D721Med (cell line): ENCODE data around the gene FNTB.

Source experiments
- DNase-seq: peaks from one replicate; pipeline ENCODE4 v3.0.0; 2011; ENCODE audit warnings: low spot score; ENCODE audit not compliant: insufficient read length
- FAIRE-seq: peaks from 2 replicates; lab custom pipeline; 2011; peaks lifted over from hg19 to GRCh38; lab: Jason Lieb, UNC
- TF ChIP-seq, protein P1 (sequence below): IDR thresholded peaks from 2 replicates; pipeline ENCODE4 v1.5.1; 2012; ENCODE audit warnings: mild to moderate bottlenecking, control low read depth; ENCODE audit not compliant: insufficient read depth; ENCODE audit errors: missing control alignments

FNTB gene

GRCh38 chr14:64970776-64971477, 15.8 kb upstream of the FNTB start:
- TF ChIP-seq, protein P1, sequence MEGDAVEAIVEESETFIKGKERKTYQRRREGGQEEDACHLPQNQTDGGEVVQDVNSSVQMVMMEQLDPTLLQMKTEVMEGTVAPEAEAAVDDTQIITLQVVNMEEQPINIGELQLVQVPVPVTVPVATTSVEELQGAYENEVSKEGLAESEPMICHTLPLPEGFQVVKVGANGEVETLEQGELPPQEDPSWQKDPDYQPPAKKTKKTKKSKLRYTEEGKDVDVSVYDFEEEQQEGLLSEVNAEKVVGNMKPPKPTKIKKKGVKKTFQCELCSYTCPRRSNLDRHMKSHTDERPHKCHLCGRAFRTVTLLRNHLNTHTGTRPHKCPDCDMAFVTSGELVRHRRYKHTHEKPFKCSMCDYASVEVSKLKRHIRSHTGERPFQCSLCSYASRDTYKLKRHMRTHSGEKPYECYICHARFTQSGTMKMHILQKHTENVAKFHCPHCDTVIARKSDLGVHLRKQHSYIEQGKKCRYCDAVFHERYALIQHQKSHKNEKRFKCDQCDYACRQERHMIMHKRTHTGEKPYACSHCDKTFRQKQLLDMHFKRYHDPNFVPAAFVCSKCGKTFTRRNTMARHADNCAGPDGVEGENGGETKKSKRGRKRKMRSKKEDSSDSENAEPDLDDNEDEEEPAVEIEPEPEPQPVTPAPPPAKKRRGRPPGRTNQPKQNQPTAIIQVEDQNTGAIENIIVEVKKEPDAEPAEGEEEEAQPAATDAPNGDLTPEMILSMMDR, result no peak
- FAIRE-seq (no peak), DNase-seq (no peak)

DNA sequence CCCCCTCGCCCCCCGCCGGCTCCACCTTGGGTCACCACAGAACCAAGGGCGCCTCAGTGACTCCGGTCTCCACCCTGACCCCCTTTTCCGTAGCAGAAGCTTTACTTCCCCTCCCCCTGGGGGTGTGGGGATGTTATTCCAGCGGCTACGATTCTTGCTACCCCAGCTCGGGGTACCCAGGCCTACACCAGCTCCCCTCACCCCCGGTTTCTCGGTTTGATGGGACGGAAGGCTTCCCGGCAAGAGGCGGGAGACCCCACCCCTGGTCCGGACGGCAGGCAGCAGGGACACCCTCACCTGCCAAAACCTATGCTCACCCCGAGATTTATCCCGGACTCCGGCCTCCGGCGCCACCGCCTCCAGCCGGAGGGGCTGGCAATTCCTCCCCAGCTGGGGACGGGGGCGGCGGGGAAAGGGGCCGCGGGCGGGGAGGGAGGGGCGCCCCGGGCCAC, 15.2 kb upstream of the FNTB start:
- TF ChIP-seq, protein P1, result no peak
- DNase-seq (no peak), FAIRE-seq (no peak)

GRCh38 chr14:64971943-64972791, 14.5 kb upstream of the FNTB start, which contains the start of gene RAB15:
TSS of gene RAB15 (minus strand) at chr14:64972336. CDS start at chr14:64972076, 260 bp downstream.
- no peak for DNase-seq
- TF ChIP-seq, protein P1, result no peak
- FAIRE-seq, result no peak

DNA sequence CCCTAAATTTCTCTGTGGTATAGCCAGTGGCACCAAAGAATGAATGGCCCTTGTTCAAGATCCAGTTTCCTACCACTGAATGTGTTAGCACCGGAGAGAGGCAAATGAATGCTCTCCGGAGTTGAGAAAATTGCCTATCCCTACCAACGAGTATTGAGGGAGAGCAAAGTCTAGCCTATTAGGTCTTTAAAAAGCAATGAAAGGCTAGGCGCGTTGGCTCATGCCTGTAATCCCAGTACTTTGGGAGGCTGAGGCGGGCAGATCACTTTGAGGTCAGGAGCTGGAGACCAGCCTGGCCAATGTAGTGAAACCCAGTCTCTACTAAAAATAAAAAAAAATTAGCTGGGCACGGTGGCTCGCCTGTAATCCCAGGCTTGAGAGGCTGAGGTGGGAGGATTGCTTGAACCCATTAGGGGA, 13.7 kb upstream of the FNTB start:
- TF ChIP-seq, protein P1, result no peak
- FAIRE-seq, result no peak
- no peak for DNase-seq

DNA sequence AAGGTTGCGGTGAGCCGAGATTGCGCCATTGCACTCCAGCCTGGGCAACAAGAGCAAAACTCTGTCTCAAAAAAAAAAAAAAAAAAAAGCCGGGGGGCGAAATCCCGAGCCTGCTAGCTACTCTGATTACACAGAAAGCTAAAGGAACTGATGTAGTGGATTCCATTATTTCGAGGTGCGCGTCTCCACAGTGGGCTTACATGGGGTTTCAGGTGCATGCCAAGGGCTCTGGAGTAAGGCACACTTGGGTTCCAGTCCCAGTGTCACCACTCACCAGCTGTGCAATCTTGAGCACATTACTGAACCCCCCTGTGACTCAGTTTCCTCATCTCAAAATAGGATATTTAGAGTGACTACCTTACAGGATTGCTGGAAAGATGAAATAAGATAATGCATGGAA, 12.9 kb upstream of the FNTB start:
- FAIRE-seq (no peak), DNase-seq (no peak)
- TF ChIP-seq, protein P1, result no peak

GRCh38 chr14:64974563-64974962, 12.1 kb upstream of the FNTB start:
- no peak for FAIRE-seq
- TF ChIP-seq, protein P1, result no peak
- DNase-seq, result no peak
